Upper lobe of left lung (tissue), 6 donors: ENCODE measurements around the gene VAV3. TPM values are rescaled to one million over a fixed set of nuclear protein-coding genes. Genes with fewer than 3 reads are reported as not detected.

Experiments used
- ATAC-seq, 2 donors: fragments of 200-7000 bp; cut with Tn5 transposase; one replicate each; pipeline ENCODE4 v1.9.1; 2022; ENCODE audit warnings: mild to moderate bottlenecking in 2 of 2, moderate library complexity in 2 of 2; ENCODE audit not compliant: low FRiP score in 2 of 2
- DNase-seq, 2 donors: peaks; one replicate each; pipeline ENCODE4 v3.0.0-alpha.2; 2019 to 2020
- H3K27ac ChIP-seq, 4 donors: fragments of 200-600 bp; sonication (generic); one replicate each; pipeline ENCODE4 v1.5.1; 2016 to 2019
- H3K27me3 ChIP-seq, 4 donors: fragments of 200-600 bp; sonication (generic); one replicate each; pipeline ENCODE4 v1.5.1; 2017 to 2019
- H3K36me3 ChIP-seq, 4 donors: fragments of 200-600 bp; sonication (generic); one replicate each; pipeline ENCODE4 v1.5.1; 2016 to 2019
- H3K4me1 ChIP-seq, 4 donors: fragments of 200-600 bp; sonication (generic); one replicate each; pipeline ENCODE4 v1.5.1; 2018 to 2019
- H3K4me3 ChIP-seq, 4 donors: fragments of 200-600 bp; sonication (generic); one replicate each; pipeline ENCODE4 v1.5.1; 2017 to 2019; ENCODE audit warnings: mild to moderate bottlenecking in 2 of 4, moderate library complexity in 1 of 4
- H3K9me3 ChIP-seq, 4 donors: fragments of 200-600 bp; sonication (generic); one replicate each; pipeline ENCODE4 v1.5.1; 2018 to 2019
- EP300 ChIP-seq, 4 donors: sonication (generic); formaldehyde crosslinking; IDR thresholded peaks; one replicate each; pipeline ENCODE4 v1.5.1; 2017; ENCODE audit warnings: antibody characterized with exemption in 4 of 4, control low read depth in 2 of 4
- POLR2A ChIP-seq, 4 donors: fragments of 450-650 bp; IDR thresholded peaks; one replicate each; pipeline ENCODE4 v1.5.1; 2016 to 2017; ENCODE audit warnings: antibody characterized with exemption in 4 of 4, mild to moderate bottlenecking in 2 of 4
- POLR2AphosphoS5 ChIP-seq, 2 donors: sonication (generic); formaldehyde crosslinking; IDR thresholded peaks; one replicate each; pipeline ENCODE4 v1.5.1; 2017; ENCODE audit warnings: antibody characterized with exemption in 2 of 2
- whole genome bisulfite sequencing, 2 donors: methylation state at CpG; one replicate each; pipeline ENCODE4 v1.1.5; 2017 to 2018; 5-methylcytosine and 5-hydroxymethylcytosine counted together
- total RNA-seq, 6 donors: library from RNA; depleted of rRNA in 4 of 6; stranded (reverse); fragments of >200 nt in 4 of 6; gene quantifications; one replicate each; pipeline versions ENCODE4 v1.1.0 to v1.2.1, GENCODE V29; 2016 to 2021
- TF ChIP-seq, protein P1 (sequence below), 6 experiments: fragments of 450-650 bp in 4 of 6; fragments of 200-600 bp in 2 of 6; sonication (generic) in 2 of 6; IDR thresholded peaks; one replicate each; pipeline ENCODE4 v1.5.1; 2016 to 2019; ENCODE audit warnings: antibody characterized with exemption in 6 of 6
- donor health status: DM: no; HTN: no; CAD: no; lungs with moderate emphysema.
- donor health status: DM: no; HTN: yes; CAD: no; lungs with severe emphysema.

VAV3 gene
- total RNA-seq, 6 donors from 2014 or later, result 5.9 to 13.6 (median 7.8) TPM

DNA sequence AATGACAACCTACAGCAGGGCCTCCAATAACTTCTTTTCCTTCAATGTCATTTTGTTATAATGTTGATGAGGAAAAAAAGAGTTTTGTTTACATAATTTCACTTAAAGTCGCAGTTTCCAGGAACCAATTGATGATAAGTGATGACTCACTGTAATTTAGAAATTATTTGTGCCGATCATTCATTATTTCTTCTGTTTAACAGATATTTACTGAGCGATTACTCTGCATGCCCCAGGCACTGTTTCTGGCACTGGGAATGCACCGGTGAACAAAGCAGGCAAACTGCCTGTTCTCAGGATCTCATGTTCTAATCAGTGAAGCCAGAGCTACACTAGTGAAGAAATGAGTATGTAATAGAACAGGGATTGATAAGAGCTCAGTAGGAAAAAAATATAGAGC lies 420.7 kb downstream of the VAV3 start:
- Histone ChIP-seq H3K27ac (no peak overlapping the region), H3K4me3 (no peak overlapping the region), H3K27me3 (no peaks in the 10 kb centered on the region), H3K4me1 (no peaks in the 10 kb centered on the region), H3K36me3 (no peaks in the 10 kb centered on the region), H3K9me3 (no peaks in the 10 kb centered on the region)
- TF ChIP-seq, protein P1, sequence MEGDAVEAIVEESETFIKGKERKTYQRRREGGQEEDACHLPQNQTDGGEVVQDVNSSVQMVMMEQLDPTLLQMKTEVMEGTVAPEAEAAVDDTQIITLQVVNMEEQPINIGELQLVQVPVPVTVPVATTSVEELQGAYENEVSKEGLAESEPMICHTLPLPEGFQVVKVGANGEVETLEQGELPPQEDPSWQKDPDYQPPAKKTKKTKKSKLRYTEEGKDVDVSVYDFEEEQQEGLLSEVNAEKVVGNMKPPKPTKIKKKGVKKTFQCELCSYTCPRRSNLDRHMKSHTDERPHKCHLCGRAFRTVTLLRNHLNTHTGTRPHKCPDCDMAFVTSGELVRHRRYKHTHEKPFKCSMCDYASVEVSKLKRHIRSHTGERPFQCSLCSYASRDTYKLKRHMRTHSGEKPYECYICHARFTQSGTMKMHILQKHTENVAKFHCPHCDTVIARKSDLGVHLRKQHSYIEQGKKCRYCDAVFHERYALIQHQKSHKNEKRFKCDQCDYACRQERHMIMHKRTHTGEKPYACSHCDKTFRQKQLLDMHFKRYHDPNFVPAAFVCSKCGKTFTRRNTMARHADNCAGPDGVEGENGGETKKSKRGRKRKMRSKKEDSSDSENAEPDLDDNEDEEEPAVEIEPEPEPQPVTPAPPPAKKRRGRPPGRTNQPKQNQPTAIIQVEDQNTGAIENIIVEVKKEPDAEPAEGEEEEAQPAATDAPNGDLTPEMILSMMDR (IDR thresholded peaks at IDR 0.05), result no peak
- TF ChIP-seq EP300 (IDR thresholded peaks at IDR 0.05) (no peak), POLR2A (IDR thresholded peaks at IDR 0.05) (no peak), POLR2AphosphoS5 (IDR thresholded peaks at IDR 0.05) (no peak)
- DNase-seq (no peak), ATAC-seq (no peak)
- 77 to 78% methylated on average over 4 of the region's 4 CpGs for WGBS, 2 donors

DNA sequence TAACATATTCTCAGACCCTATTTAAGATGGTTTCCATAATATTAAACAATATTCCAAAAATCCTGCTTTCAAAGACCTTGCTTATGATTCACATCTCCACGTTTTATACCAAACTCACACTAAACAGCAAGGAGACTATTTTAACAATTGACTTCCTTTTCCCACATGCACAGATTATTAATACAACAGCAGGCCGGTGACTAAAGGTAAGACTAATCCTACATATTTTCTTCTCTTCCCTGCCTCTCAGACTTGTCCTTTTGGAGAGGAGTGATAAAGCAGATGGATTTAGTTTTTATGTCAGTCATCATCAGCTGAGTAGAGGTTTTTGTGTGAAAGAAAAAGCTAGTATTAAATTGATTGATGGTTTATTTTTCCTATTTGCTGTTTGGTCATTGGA lies 423.6 kb downstream of the VAV3 start:
- no peaks in the 10 kb centered on the region for H3K27me3 ChIP-seq
- no peaks in the 10 kb centered on the region for H3K4me1 ChIP-seq
- no peak overlapping the region for H3K4me3 ChIP-seq
- H3K9me3 ChIP-seq, result no peaks in the 10 kb centered on the region
- DNase-seq (no peak), ATAC-seq (no peak)
- no peak overlapping the region for H3K27ac ChIP-seq
- WGBS, 2 donors, result 76 to 78% methylated on average over 2 of the region's 2 CpGs
- TF ChIP-seq EP300 (IDR thresholded peaks at IDR 0.05) (no peak), POLR2AphosphoS5 (IDR thresholded peaks at IDR 0.05) (no peak)
- no peaks in the 10 kb centered on the region for H3K36me3 ChIP-seq

DNA sequence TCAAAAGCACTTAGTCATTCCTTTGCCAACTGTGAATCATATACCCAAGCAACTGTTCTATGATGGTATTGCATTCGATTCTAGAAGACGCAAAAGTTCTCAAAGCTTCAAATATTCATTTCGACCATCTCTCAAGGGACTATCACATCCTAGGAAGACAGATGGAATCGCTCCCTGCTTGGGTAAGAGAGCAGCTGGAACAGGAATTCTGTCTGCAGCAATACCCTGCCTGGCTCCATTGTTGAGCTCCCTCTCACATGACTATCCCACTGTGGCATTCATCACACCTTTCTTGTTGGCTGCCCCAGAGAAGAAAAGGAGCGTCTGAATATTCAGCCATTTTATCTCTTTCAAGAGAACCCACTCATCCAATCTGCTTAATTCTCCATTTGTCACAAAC lies 426.5 kb downstream of the VAV3 start:
- Histone ChIP-seq H3K4me1 (no peaks in the 10 kb centered on the region), H3K9me3 (no peaks in the 10 kb centered on the region), H3K27ac (no peak overlapping the region), H3K36me3 (no peaks in the 10 kb centered on the region), H3K27me3 (no peaks in the 10 kb centered on the region), H3K4me3 (no peak overlapping the region)
- no peak for DNase-seq
- ATAC-seq, result no peak
- 88 to 90% methylated on average over 5 of the region's 5 CpGs for WGBS, 2 donors
- TF ChIP-seq EP300 (IDR thresholded peaks at IDR 0.05) (no peak), POLR2A (IDR thresholded peaks at IDR 0.05) (no peak), POLR2AphosphoS5 (IDR thresholded peaks at IDR 0.05) (no peak)
- TF ChIP-seq, protein P1 (IDR thresholded peaks at IDR 0.05), result no peak

DNA sequence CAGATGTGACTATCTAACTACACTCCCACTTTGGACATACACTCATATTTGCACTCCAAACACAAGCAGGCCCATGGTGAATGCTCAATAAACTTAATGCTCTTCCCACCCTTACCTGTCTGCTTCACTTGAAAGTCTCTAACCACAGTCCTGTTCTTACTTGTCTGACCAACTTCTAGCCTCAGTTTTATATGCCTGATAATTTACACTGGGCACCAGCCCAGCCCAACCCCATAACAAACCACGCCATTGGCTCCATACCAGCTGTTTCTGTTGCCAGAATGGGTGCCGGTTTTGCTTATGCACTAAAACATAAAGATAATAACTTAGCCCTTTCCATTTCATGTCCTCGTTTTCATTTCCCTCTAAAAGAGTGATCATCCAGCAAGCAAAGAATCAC lies 428.7 kb downstream of the VAV3 start:
- no peak overlapping the region for H3K4me3 ChIP-seq
- no peaks in the 10 kb centered on the region for H3K4me1 ChIP-seq
- DNase-seq, result no peak
- no peak for ATAC-seq
- no peak overlapping the region for H3K27ac ChIP-seq
- TF ChIP-seq, protein P1 (IDR thresholded peaks at IDR 0.05), result no peak
- TF ChIP-seq POLR2AphosphoS5 (IDR thresholded peaks at IDR 0.05) (no peak), EP300 (IDR thresholded peaks at IDR 0.05) (no peak), POLR2A (IDR thresholded peaks at IDR 0.05) (no peak)
- WGBS, 2 donors, result 32 to 42% methylated on average over 3 of the region's 3 CpGs
- H3K36me3 ChIP-seq, result no peaks in the 10 kb centered on the region
- no peaks in the 10 kb centered on the region for H3K27me3 ChIP-seq
- no peaks in the 10 kb centered on the region for H3K9me3 ChIP-seq

DNA sequence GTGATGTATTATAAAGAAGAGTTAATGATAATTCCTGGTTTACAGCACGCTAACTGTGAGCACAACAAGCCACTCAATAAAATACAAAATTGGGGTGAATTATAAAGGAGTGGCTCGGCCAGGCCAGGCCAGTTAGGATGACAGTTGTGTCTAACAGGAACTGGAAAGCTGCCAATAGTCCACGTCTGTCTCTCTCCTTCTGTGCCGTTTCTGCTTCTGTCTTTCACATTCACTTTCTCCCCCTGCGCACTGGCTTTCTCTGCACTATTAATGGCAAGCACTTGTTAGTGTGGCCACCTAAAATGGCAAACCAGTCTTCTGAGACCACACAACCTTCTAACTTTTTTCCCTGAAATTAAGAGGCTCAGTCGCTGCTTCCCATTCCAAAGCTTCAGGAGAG lies 429.9 kb downstream of the VAV3 start:
- DNase-seq (no peak), ATAC-seq (no peak)
- Histone ChIP-seq H3K27me3 (no peaks in the 10 kb centered on the region), H3K9me3 (no peaks in the 10 kb centered on the region), H3K27ac (no peak overlapping the region), H3K4me3 (no peak overlapping the region), H3K36me3 (no peaks in the 10 kb centered on the region), H3K4me1 (no peaks in the 10 kb centered on the region)
- no peak for TF ChIP-seq POLR2AphosphoS5 (IDR thresholded peaks at IDR 0.05)
- no peak for TF ChIP-seq EP300 (IDR thresholded peaks at IDR 0.05)
- TF ChIP-seq, protein P1 (IDR thresholded peaks at IDR 0.05), result no peak
- TF ChIP-seq POLR2A (IDR thresholded peaks at IDR 0.05), result no peak
- WGBS, 2 donors, result 62 to 78% methylated on average over 6 of the region's 6 CpGs
